PC-9 (cell line): ENCODE results near the gene LOC101059915.

Experiments
- BruUV-seq: library from RNA; stranded (reverse); fragments of 400-500 nt; replicated peaks from 2 replicates; lab custom pipeline; 2021; lab: Mats Ljungman, UMichigan
- CTCF ChIA-PET: fragments of 300-600 bp; sonication (Branson Sonifier 250); formaldehyde crosslinking; loops from one replicate; lab custom pipeline; 2022; ENCODE audit warnings: antibody characterized with exemption; lab: Charles Lee
- POLR2A ChIA-PET: fragments of 300-600 bp; sonication (Branson Sonifier 250); formaldehyde crosslinking; loops from one replicate; lab custom pipeline; 2022; ENCODE audit warnings: antibody characterized with exemption; ENCODE audit not compliant: unreplicated experiment; lab: Charles Lee
- DNase-seq, 2 experiments: peaks; one replicate each; pipeline versions ENCODE4 v3.0.0 to v3.0.0-alpha.2; 2015 to 2022; ENCODE audit warnings: mixed read lengths in 1 of 2
- H2AFZ ChIP-seq: fragments of 200-600 bp; sonication (generic); 2 replicates; pipeline ENCODE4 v1.8.1; 2017; ENCODE audit warnings: antibody characterized with exemption
- H3F3A ChIP-seq: fragments of 200-600 bp; sonication (generic); 2 replicates; pipeline ENCODE4 v1.8.1; 2017; ENCODE audit warnings: antibody characterized with exemption, mild to moderate bottlenecking, low read depth; ENCODE audit not compliant: insufficient read depth
- H3K27ac ChIP-seq: fragments of 200-600 bp; sonication (generic); 2 replicates; pipeline ENCODE4 v1.6.1; 2016; ENCODE audit warnings: mixed run types
- H3K27me3 ChIP-seq: fragments of 200-600 bp; sonication (generic); 2 replicates; pipeline ENCODE4 v1.6.1; 2016; ENCODE audit warnings: low read depth, mixed run types; ENCODE audit not compliant: insufficient read depth
- H3K36me3 ChIP-seq: fragments of 200-600 bp; sonication (generic); 2 replicates; pipeline ENCODE4 v1.6.1; 2016; ENCODE audit warnings: low read depth, mixed run types
- H3K4me1 ChIP-seq: fragments of 200-600 bp; sonication (generic); replicated peaks from 2 replicates; pipeline ENCODE4 v1.6.1; 2016; ENCODE audit warnings: mixed run types; ENCODE audit not compliant: insufficient read depth
- H3K4me2 ChIP-seq: fragments of 200-600 bp; sonication (generic); 2 replicates; pipeline ENCODE4 v1.6.1; 2017; ENCODE audit warnings: mixed run types
- H3K4me3 ChIP-seq: fragments of 200-600 bp; sonication (generic); 2 replicates; pipeline ENCODE4 v1.6.1; 2016; ENCODE audit warnings: mixed run types
- H3K79me2 ChIP-seq: fragments of 200-600 bp; sonication (generic); 2 replicates; pipeline ENCODE4 v1.6.1; 2017; ENCODE audit warnings: low read depth, mixed run types
- H3K9me2 ChIP-seq: fragments of 200-600 bp; sonication (generic); 2 replicates; pipeline ENCODE4 v1.8.1; 2017; ENCODE audit warnings: mild to moderate bottlenecking; ENCODE audit not compliant: insufficient read depth
- H3K9me3 ChIP-seq: fragments of 200-600 bp; sonication (generic); 2 replicates; pipeline ENCODE4 v1.8.1; 2016; ENCODE audit warnings: low read depth; ENCODE audit not compliant: insufficient read depth
- H4K20me1 ChIP-seq: fragments of 200-600 bp; sonication (generic); 2 replicates; pipeline ENCODE4 v1.8.1; 2017; ENCODE audit not compliant: insufficient read depth
- CTCF ChIP-seq: fragments of 200-600 bp; sonication (generic); conservative IDR thresholded peaks from 2 replicates; pipeline ENCODE4 v1.6.1; 2017; ENCODE audit warnings: mixed run types, antibody characterized with exemption, mild to moderate bottlenecking, moderate library complexity
- EZH2 ChIP-seq: fragments of 200-600 bp; sonication (generic); IDR thresholded peaks from 2 replicates; pipeline ENCODE4 v1.8.0; 2017; ENCODE audit warnings: antibody characterized with exemption, low read depth
- intact Hi-C: fragments of 100-400 bp; cut with micrococcal nuclease; formaldehyde crosslinking; loops from one replicate; pipeline ENCODE4 v1.10.0; 2022; ENCODE audit not compliant: unreplicated experiment

The LOC101059915 gene

DNA sequence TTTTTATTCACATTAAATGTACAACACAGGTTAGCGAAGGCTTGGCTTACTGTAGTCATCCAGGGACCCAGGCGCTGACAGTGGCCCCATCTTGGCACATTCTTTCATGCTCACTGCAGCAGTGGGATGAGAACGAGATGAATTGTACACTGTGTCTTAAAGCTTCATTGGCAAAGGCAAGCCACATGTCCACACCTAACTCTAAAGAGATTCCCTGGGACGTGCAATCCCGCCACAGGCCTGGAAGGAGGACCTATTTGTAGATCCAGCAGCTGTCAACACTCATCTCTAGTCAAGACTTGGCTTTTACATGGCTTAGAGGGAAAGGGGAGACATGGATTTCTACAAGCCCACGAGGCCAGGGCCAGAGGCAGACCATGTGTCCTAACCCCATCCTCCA lies 33.0 kb upstream of the LOC101059915 start:
- no peak overlapping the region for H3K4me3 ChIP-seq
- no peaks in the 10 kb centered on the region for H3K79me2 ChIP-seq
- BruUV-seq: no TSS peak
- H2AFZ ChIP-seq: no peak overlapping the region
- ChIA-PET POLR2A (no interaction called here), CTCF (no interaction called here)
- H3F3A ChIP-seq: no peaks in the 10 kb centered on the region
- no peaks in the 10 kb centered on the region for H3K9me2 ChIP-seq
- no peaks in the 10 kb centered on the region for H3K27me3 ChIP-seq
- no peaks in the 10 kb centered on the region for H3K9me3 ChIP-seq
- TF ChIP-seq CTCF: no peak
- TF ChIP-seq EZH2: no peak
- intact Hi-C loops: no loop called here
- H3K4me2 ChIP-seq: no peak overlapping the region
- H4K20me1 ChIP-seq: no peaks in the 10 kb centered on the region
- no peaks in the 10 kb centered on the region for H3K4me1 ChIP-seq
- no peak overlapping the region for H3K27ac ChIP-seq
- H3K36me3 ChIP-seq: no peaks in the 10 kb centered on the region
- no peak for DNase-seq

- no peaks in the 10 kb centered on the region for H3K36me3 ChIP-seq
- ChIA-PET CTCF (no interaction called here), POLR2A (no interaction called here)
- no peak overlapping the region for H3K27ac ChIP-seq
- H2AFZ ChIP-seq: no peak overlapping the region
- no peaks in the 10 kb centered on the region for H3K9me3 ChIP-seq
- no peak for DNase-seq
- H3K4me1 ChIP-seq: no peaks in the 10 kb centered on the region
- TF ChIP-seq EZH2 (no peak), CTCF (no peak)
- no peaks in the 10 kb centered on the region for H3F3A ChIP-seq
- no peak overlapping the region for H3K4me2 ChIP-seq
- no peaks in the 10 kb centered on the region for H3K9me2 ChIP-seq
- no peaks in the 10 kb centered on the region for H3K27me3 ChIP-seq
- BruUV-seq: no TSS peak
- intact Hi-C loops: no loop called here
- no peaks in the 10 kb centered on the region for H3K79me2 ChIP-seq
- H3K4me3 ChIP-seq: no peak overlapping the region
- no peaks in the 10 kb centered on the region for H4K20me1 ChIP-seq
Observed at GRCh38 chrX:71636438-71637252, 30.7 kb upstream of the LOC101059915 start.

DNA sequence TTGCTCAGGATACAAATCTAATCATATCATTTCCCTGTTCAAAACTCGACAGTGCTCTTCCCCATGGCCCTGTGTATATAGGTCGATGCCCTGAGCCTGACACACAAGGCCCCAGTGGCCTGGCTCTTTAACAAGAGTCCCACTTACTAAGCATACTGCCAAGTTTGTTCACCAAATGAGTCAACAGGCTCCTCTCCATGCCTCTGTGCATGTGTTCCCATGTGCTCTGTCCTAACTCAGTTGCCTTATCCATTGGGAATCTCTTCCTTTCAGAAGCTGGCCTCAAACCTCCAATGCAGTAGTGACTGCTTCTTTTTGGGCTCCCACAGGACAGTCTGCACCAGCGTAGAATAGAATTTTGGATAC lies 30.1 kb upstream of the LOC101059915 start:
- no peaks in the 10 kb centered on the region for H3K79me2 ChIP-seq
- no peak for TF ChIP-seq CTCF
- no peak for TF ChIP-seq EZH2
- no peaks in the 10 kb centered on the region for H3K36me3 ChIP-seq
- H3K9me3 ChIP-seq: no peaks in the 10 kb centered on the region
- ChIA-PET CTCF (no interaction called here), POLR2A (no interaction called here)
- no peaks in the 10 kb centered on the region for H3K9me2 ChIP-seq
- H4K20me1 ChIP-seq: no peaks in the 10 kb centered on the region
- no peak overlapping the region for H3K4me3 ChIP-seq
- no peaks in the 10 kb centered on the region for H3K4me1 ChIP-seq
- no peak overlapping the region for H3K27ac ChIP-seq
- H3K27me3 ChIP-seq: no peaks in the 10 kb centered on the region
- DNase-seq: no peak
- no peak overlapping the region for H3K4me2 ChIP-seq
- no peak overlapping the region for H2AFZ ChIP-seq
- BruUV-seq: no TSS peak
- intact Hi-C loops: no loop called here
- no peaks in the 10 kb centered on the region for H3F3A ChIP-seq
